IPS-15b (cell line): ENCODE results near the gene KCNAB3.

Experiments
- H3K27me3 ChIP-seq: one replicate; pipeline ENCODE4 v1.6.1; 2013; ENCODE audit warnings: low read length; ENCODE audit not compliant: control insufficient read depth, insufficient read depth
- H3K36me3 ChIP-seq: one replicate; pipeline ENCODE4 v1.6.1; 2013; ENCODE audit warnings: low read length; ENCODE audit not compliant: control insufficient read depth, insufficient read depth
- H3K4me1 ChIP-seq: one replicate; pipeline ENCODE4 v1.6.1; 2013; ENCODE audit warnings: mild to moderate bottlenecking, low read length; ENCODE audit not compliant: control insufficient read depth, insufficient read depth
- H3K4me3 ChIP-seq: one replicate; pipeline ENCODE4 v1.5.1; 2013; ENCODE audit warnings: low read depth, low read length
- H3K9ac ChIP-seq: one replicate; pipeline ENCODE4 v1.6.1; 2013; ENCODE audit warnings: low read depth, mild to moderate bottlenecking, low read length
- H3K9me3 ChIP-seq: one replicate; pipeline ENCODE4 v1.6.1; 2013; ENCODE audit warnings: mild to moderate bottlenecking, low read length; ENCODE audit not compliant: control insufficient read depth, insufficient read depth

KCNAB3 gene

DNA sequence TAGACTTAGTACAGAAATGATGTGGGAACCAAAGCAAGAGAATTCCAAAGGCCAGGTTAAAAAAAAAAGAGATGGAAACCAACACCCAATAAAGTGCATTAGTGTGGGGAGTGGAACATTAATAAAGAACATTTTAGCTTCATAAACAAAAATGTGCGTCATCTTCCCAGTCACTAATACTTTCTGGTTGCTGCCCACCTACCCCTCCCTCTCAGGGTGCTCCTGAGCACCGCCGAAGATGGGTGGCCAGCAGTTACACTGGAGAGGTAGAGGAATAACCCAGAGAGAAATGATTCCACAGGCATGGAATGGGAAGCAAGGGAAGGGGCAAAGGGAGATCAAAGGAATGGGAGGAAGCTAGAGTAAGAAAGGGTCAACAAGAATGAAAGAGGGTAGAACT lies 47.0 kb downstream of the KCNAB3 start:
- Histone ChIP-seq H3K27me3 (no peaks in the 10 kb centered on the region), H3K4me3 (no peak overlapping the region), H3K4me1 (peaks cover 4% of the 10 kb centered on the region), H3K9ac (no peak overlapping the region), H3K9me3 (no peaks in the 10 kb centered on the region), H3K36me3 (no peaks in the 10 kb centered on the region)

DNA sequence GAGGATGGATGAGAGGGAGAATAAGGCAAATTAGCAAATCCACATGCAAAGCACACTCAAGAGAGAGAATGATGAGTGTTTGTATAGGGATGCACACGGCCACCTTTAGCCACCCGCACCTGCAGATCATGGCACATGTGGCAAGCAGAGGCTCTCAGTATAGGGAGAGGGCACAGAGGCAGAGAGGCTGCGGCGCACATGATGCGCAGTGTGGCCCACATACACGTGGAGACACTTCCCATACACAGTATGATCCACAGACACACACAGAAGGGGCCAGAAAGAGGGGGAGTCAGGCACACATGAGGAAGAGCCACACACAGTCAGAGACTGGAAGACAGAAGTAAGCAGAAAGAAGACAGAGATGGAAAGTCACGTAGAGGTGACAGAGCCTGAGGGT lies 47.6 kb downstream of the KCNAB3 start:
- H3K9ac ChIP-seq: no peak overlapping the region
- H3K36me3 ChIP-seq: no peaks in the 10 kb centered on the region
- peaks cover 2% of the 10 kb centered on the region for H3K4me1 ChIP-seq

DNA sequence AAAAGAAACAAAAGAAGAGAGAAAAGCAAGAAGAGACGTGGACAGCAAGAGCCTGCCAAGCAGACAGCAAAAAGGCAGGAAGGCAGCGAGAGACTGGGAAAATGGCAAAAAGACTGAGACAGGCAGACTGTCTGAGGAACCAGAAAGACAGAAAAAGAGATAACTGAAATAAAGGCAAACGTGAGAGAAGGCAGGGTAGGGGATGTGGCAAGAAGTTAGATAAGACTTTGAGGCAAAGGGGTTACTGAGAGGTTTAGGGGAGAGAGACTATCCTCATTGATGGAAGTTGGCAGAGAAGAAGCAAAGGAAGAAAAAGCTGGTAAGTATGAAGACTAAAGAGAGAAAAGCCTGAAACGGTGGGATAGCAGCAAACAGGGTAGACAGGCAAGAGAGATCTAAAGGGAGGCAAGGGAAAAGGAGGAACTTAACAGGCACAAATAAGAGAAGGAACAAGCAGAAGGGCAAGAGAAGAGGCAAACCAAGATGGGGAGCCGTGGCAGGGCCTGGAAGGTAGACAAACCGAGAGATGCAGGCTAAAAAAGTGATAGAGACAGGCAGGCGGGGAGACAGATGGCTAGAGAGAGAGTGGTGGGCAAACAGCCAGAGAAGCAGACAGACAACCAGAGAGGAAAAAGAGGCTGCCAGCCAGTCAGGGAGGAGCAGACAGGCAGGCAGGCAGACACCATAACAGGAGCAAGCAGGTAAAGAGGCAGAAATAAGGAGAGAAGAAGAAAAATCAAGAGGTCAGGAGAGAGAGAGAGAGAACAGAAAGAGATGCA lies 48.2 kb downstream of the KCNAB3 start:
- Histone ChIP-seq H3K4me1 (no peaks in the 10 kb centered on the region), H3K9ac (no peak overlapping the region), H3K36me3 (no peaks in the 10 kb centered on the region), H3K4me3 (no peak overlapping the region), H3K27me3 (no peaks in the 10 kb centered on the region), H3K9me3 (no peaks in the 10 kb centered on the region)

More for the DNA sequence above, 47.6 kb downstream of the KCNAB3 start:
- Histone ChIP-seq H3K27me3 (no peaks in the 10 kb centered on the region), H3K9me3 (no peaks in the 10 kb centered on the region), H3K4me3 (no peak overlapping the region)

DNA sequence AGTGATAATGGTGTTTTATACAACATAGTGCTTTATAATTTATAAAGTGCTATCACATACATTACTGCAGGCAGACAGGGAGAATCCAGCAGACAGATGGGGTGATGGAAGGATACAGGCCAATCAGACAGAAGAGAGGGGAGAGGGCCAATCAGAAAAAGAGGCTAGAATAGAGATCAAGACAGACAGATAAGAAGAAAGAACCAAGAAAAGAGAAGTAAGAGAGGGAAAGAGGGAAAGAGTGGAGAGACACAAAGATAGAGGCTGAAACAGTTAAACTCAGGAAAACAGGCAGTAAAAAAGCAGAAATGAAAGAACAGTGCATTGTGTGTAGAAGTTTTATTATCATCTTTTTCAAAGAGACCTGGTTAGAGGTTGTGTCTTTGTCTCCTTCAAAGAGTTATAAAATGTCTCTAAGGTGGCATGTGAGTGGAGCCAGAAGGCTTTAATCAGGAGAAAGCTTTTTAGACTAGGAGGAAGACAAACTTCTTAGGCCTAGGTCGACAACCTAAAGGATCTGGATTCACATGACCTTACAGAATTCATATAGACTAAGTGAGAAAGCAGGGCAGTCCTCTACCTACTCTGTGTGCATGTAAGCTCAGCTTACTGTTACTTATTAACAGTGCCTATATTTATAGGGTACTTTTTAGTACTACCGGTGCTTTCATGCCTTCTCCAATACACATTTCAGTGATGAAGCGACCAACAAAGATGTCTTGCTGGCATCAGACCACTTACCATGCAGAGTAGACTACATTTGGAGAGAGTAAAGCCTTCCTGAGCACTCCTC lies 49.4 kb downstream of the KCNAB3 start:
- no peaks in the 10 kb centered on the region for H3K4me1 ChIP-seq
- H3K9ac ChIP-seq: no peak overlapping the region
- H3K27me3 ChIP-seq: no peaks in the 10 kb centered on the region
- H3K36me3 ChIP-seq: no peaks in the 10 kb centered on the region
- H3K9me3 ChIP-seq: no peaks in the 10 kb centered on the region
- no peak overlapping the region for H3K4me3 ChIP-seq

GRCh38 chr17:7878234-7878633 lies 51.4 kb downstream of the KCNAB3 start:
- no peaks in the 10 kb centered on the region for H3K27me3 ChIP-seq
- H3K4me3 ChIP-seq: no peak overlapping the region
- H3K9ac ChIP-seq: no peak overlapping the region
- H3K36me3 ChIP-seq: no peaks in the 10 kb centered on the region
- H3K9me3 ChIP-seq: no peaks in the 10 kb centered on the region
- H3K4me1 ChIP-seq: no peaks in the 10 kb centered on the region

DNA sequence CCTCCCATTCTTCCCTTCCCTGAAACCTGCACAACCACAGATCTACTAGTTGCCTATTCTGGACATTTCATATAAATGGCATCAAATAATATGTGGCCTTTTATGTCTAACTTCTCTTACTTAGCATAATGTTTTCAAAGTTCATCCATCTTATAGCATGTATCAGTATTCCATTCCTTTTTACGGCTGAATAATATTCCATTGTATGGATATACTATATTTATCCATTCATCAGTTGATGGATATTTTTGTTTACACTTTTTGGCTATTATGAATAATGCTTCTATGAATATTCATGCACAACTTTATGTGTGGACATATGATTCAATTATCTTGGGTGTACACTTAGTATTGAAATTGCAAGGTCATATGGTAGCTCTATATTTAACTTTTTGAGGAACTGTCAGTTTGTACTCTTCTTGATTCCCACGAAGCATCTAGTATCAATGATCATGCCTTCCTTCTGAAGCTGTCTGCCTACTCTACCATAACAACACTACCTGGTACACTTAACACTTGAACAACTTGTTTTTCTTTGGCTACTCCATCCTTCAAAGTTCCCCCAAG lies 53.8 kb downstream of the KCNAB3 start:
- no peak overlapping the region for H3K4me3 ChIP-seq
- no peaks in the 10 kb centered on the region for H3K27me3 ChIP-seq
- H3K9ac ChIP-seq: no peak overlapping the region
- H3K4me1 ChIP-seq: no peaks in the 10 kb centered on the region
- H3K9me3 ChIP-seq: no peaks in the 10 kb centered on the region
- H3K36me3 ChIP-seq: no peaks in the 10 kb centered on the region

- Histone ChIP-seq H3K36me3 (no peaks in the 10 kb centered on the region), H3K27me3 (no peaks in the 10 kb centered on the region), H3K9ac (no peak overlapping the region), H3K9me3 (no peaks in the 10 kb centered on the region), H3K4me3 (no peak overlapping the region), H3K4me1 (no peaks in the 10 kb centered on the region)
Observed at GRCh38 chr17:7873051-7873450, 56.6 kb downstream of the KCNAB3 start.
